ENCODE measurements around the gene LRRC47.

LRRC47 gene

GRCh38 chr1:3796215-3797061 lies at the start of gene LRRC47:
LRRC47 (minus strand) TSS chr1:3796498; CDS start chr1:3796476, 22 bp downstream.
- DNase-seq = peak; percentile 85 to 91

GRCh38 chr1:3842912-3843311 lies 46.6 kb upstream of the LRRC47 start:
- DNase-seq = no peak

GRCh38 chr1:3841491-3841890 lies 45.2 kb upstream of the LRRC47 start:
- no peak for DNase-seq

- no peak for DNase-seq
Measured at GRCh38 chr1:3838788-3839187, 42.5 kb upstream of the LRRC47 start.

GRCh38 chr1:3837685-3838084 lies 41.4 kb upstream of the LRRC47 start:
- no peak for DNase-seq

GRCh38 chr1:3837200-3837599 lies 40.9 kb upstream of the LRRC47 start:
- DNase-seq = no peak

GRCh38 chr1:3836421-3836820 lies 40.1 kb upstream of the LRRC47 start:
- DNase-seq = no peak

GRCh38 chr1:3834701-3835100 lies 38.4 kb upstream of the LRRC47 start:
- DNase-seq = no peak

GRCh38 chr1:3831689-3832088 lies 35.4 kb upstream of the LRRC47 start:
- no peak for DNase-seq

GRCh38 chr1:3828391-3828790 lies 32.1 kb upstream of the LRRC47 start:
- no peak for DNase-seq

- no peak for DNase-seq
Measured at GRCh38 chr1:3827813-3828307, 31.6 kb upstream of the LRRC47 start.

GRCh38 chr1:3825356-3825755 lies 29.1 kb upstream of the LRRC47 start:
- DNase-seq = no peak

GRCh38 chr1:3824650-3825049 lies 28.4 kb upstream of the LRRC47 start:
- no peak for DNase-seq

GRCh38 chr1:3822421-3822820 lies 26.1 kb upstream of the LRRC47 start:
- DNase-seq = no peak

- DNase-seq = no peak
Measured at GRCh38 chr1:3821908-3822307, 25.6 kb upstream of the LRRC47 start.

GRCh38 chr1:3821447-3821846 lies 25.1 kb upstream of the LRRC47 start:
- DNase-seq = no peak

- DNase-seq = no peak
Measured at GRCh38 chr1:3821004-3821403, 24.7 kb upstream of the LRRC47 start.

- DNase-seq = no peak
Measured at GRCh38 chr1:3820316-3820715, 24.0 kb upstream of the LRRC47 start.

- DNase-seq = no peak
Measured at GRCh38 chr1:3819771-3820200, 23.5 kb upstream of the LRRC47 start.

- DNase-seq = no peak
Measured at GRCh38 chr1:3817821-3818597, 21.7 kb upstream of the LRRC47 start.

GRCh38 chr1:3817138-3817740 lies 20.9 kb upstream of the LRRC47 start:
- no peak for DNase-seq

GRCh38 chr1:3816331-3817137 lies 20.2 kb upstream of the LRRC47 start:
- DNase-seq = no peak
